HG03175 (cell line): Measurements from ENCODE around the gene ARHGAP1.

Source experiments
- ATAC-seq: cut with Tn5 transposase; IDR thresholded peaks from one replicate; pipeline ENCODE4 v1.9.1; 2021; ENCODE audit warnings: mild to moderate bottlenecking, moderate library complexity; ENCODE audit not compliant: unreplicated experiment

Gene ARHGAP1

DNA sequence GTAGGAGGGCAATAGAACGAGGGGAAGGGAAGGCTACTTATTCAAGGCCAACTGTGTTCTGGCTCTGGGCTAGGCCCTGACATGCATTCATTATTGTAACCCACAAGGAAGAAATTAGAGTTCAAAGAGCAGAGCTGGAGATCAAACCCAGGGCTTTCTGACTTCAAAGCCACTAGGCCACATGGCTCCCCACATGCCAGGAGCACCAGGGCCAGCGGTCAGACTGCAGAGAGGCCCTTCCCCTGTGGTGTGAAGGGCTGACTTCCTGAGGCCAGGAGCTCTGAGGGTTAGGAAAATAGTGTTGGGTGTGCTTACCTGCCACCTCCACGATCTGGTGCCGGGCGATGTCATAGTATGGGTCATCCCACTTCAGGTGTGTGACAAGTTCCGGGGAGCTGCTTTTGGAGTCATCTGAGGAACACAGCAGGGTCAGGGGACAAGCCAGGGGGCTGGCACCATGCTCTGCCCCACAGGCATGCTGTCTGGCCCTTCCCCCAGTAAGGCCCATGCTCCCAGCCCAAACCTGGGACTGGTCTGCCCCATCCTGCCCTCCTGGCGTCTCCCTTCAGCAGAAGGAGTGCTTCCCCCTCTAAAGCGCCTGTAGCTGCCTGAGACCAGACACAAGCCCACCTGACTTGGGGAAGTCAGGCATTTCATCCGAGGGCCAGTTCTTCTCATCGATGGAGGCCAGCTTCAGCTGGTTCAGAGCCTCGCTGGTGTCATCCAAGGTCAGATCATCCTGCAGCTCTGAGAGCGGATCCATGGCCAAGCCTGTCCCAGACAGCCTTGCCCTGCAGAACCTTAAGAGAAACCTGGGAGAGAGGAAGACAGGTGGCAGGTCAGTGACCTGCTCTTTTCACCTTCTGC, 4.8 kb downstream of the ARHGAP1 start:
- ATAC-seq, result no peak

DNA sequence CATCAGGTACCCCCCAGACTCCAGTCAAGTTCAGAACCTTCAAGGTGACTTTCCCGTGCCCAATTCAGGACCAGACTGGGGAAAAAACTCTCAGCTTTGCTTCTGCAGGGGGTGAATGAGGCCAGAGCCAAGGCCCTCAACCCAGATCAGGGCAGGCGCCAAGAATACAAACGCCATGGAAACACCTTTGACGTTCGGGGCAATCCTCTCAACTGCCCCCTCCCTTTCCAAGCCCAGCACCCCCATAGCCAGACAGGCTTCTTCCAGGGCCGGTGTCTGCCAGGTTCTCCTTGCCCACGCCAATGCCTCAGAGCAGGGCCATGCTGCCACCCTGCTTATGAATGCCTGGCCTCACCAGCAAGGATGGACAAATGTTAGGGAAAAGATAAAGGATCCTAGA, 5.8 kb downstream of the ARHGAP1 start:
- no peak for ATAC-seq

DNA sequence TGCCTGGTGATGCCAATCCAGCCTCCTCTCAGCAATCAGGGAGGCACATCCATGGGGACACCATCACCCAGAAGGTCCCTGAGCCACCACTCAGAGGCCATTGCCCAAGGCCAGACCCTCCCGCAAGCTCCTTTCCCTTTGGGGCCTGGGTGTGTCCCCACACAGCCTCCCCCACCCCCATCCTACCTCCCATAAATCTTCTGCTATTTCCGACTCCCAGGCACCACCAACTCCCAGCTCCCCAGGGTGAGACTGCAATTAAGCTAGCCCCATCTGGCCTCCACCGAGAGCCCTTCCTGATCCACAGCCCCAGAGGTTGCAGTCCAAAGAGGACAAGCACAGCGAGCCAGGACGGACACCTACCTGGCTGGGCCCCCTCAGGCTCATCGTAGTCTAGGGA, 6.3 kb downstream of the ARHGAP1 start:
- ATAC-seq, result no peak

DNA sequence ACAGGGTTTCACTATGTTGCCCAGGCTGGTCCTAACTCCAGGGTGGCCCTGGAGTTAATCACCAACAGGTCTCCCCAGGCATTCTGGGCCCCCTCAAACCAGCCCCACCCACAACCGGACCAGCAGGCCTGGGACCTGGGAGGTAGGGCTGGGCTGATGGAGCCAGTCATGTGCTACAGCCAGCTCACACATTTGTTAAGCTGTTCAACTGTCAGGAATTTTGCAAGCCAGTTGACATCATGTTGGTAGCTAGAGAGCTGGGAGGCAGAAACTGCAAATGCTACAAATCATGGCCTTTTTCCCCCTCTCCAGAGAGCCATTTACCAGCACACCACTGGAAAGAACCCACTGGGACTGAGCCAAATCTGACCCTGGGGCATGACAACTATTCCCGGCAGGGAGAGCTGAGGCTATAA, 6.8 kb downstream of the ARHGAP1 start:
- ATAC-seq, result no peak

DNA sequence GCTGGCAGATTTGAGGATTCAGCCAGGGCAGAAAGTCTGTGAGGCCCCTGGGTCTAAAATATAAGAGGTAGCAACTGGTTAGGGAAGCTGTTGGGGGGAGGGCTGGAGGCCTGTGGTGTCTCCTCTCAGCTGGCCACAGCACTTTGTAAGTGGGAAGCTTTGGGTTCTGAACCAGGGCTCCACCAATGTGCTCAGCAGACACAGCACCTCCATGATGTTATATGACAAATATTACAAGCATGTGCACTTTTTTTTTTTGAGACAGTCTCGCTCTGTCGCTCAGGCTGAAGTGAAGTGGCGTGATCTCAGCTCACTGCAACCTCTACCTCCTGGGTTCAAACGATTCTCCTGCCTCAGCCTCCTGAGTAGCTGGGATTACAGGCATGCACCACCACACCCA, 8.0 kb downstream of the ARHGAP1 start:
- ATAC-seq, result no peak

DNA sequence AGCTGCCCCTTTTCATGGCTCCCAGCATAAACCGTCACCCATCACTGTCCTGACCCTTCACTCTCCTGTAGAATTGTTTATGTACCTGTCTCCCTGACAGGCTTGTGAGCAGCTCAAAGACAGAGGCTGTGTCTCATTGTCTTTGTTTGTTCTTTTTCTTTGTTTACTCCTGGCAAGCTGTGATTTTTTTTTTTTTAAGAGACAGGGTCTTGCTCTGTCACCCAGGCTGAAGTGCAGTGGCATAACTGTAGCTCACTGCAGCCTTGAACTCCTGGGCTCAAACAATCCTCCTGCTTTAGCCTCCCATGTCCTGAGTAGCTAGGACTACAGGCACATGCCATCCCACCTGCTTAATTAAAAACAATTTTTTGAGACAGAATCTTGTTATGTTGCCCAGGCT, 9.7 kb downstream of the ARHGAP1 start:
- no peak for ATAC-seq

DNA sequence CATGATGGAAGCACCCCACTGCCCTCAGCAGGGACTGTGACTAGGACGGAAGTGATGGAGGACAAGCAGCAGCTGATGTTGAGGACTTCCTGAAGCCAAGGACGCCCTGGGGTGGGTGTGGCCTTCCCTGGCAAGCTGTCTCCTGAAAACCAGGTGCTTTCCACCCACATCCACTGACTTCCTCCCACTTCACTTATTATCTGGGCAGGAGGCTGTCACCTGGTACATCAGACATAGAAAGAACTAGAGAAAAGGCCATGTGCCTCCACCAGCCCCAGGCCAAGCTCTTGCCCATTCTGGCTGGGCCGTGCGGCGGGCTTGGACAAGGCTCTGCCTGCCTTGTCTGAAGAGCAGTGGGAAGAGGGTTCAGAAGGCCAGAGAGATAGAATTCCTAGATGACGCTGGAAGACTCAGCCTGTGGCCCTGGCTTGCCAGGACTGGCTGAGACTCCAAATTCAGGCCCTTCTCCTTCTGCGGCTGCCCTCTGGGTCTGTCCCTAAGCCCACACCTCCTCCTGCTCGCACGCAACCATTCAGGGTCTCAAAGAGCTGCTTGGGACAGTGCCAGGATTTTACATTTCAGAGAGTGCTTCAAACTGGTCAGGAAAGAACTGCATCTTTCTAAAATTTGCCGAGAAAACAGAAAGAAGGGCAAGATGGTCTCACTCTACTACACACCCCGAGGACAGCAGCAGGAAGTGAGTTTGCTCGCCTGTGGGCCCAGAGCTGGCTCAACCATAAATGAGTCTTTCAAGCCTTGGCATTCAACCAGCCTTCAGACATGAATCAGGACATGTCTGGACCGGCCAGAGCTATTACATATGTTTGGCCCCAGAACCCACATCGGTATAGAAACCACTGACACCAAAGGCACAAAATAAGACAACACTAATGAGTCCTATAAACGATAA, 13.3 kb downstream of the ARHGAP1 start:
- ATAC-seq, result no peak

DNA sequence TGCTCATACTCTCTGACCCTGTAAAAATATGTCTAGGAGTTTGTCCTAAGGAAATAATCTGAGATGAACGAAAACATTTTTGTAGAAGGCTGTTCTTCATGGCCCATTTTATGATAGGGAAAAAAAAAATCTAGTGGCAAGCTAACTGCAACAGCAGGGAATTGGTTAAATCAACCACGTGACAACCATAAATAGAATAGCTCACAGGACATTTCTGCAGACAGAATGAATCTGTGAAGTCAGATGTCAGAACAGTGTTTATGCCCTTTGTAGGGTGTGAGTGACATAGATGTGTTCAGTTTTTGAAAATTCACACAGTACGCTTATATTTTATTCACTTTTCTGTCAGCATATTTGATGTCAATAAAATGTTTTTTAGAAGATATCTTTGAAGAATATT, 16.1 kb downstream of the ARHGAP1 start:
- ATAC-seq, result no peak

DNA sequence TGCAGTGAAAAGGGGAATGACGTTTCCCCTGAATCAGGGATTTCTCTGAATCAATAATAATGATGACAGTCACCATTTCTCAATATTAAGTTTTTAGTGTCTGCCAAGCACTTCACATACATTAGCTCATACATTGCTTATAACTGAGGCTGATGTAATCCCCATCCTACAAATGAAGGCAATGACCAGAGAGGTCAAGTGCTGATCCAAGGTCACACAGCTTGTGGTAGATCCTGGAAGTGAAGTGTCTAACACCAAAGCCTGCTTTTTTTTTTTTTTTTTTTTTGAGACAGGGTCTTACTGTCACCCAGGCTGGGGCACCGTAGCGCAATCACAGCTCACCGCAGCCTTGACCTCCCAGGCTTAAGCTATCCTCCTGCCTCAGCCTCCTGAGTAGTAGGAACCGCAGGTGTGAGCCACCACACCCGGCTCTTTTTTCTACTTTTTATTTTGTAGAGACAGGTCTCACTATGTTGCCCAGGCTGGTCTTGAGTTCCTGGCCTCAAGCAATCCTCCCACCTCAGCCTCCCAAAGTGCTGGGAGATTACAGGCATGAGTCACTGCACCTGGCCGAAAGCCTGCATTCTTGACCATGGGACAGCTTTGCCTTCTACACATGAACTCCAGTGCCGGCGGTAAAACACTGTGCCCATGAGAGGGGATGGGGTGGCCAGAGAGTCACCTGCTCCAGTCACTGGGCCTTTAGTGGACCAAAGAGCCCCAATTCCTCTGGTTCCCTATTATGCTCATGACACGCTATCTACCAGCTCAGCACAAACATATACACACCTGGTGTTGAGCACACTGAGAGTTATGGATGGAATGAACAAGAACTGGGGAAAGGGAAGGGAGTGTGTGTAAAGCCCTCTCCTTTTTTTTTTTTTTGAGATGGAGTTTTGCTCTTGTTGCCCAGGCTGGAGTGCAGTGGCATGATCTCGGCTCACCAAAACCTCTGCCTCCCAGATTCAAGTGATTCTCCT, 17.4 kb downstream of the ARHGAP1 start:
- ATAC-seq, result no peak

DNA sequence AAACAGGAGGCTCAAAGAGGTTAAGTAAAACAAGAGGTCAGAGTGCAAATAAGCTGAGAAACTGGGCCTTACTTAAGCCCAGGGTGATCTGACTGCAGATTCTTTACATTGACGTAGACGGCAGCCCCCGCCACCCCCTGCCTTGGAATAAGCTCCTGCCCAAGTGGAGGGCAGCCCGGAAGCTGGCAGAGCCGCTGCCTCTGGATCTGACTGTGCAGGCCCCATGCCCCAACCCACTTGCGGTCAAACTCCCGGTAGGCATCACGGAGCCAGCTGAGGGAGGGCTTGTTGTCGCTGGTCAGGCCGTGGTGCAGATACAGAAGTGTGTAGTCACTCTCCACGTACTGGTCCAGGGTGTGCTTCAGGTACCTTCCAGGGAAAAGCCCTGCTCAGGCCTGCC, 18.6 kb downstream of the ARHGAP1 start:
- no peak for ATAC-seq

DNA sequence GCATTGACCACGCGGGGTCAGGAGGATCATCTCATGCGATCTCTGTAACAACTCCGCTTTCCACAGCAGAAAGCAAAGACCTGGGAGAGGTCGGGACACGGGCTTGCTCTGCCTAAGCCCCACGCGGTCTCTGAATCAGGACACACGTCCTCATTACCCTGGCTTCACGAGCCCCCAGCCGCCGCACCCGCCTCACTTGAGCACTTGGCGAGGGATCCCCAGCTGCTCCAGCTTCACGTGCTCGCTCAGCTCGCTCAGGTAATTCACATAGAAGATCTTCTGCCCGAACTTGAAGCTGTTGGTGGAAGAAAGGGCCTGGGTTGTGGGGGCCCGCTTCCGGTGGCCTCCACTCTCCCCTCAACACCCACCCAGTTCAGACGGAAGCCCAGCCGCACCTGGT, 19.6 kb downstream of the ARHGAP1 start:
- no peak for ATAC-seq

DNA sequence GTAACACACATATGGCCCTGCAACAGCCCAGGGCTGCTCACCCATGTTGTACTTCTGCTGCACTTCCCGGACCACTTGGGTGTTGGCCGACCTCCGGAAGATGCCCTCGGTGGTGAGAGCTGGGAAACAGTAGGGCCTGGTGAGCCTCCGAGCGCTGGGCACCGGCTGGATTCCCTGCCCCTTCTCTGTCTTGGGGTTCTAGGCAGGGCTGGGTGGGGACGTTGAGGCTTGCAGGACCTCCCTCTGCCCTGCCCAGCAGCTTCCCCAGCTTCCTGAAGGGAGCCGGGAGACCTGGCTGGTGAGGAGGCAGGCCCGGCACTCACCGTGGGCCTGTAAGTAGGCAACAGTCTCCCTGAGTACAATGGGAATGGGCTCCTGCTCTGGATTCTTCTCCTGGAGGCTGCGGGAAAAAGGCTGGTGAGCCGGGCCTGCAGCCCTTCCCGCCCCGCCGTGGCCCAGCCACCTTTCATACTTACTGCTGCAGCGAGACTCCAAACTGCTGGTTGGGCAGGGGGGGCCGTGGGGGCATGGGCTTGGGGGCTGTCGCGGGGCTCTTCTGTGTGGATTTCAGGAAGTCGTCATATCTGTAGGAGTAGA, 20.2 kb downstream of the ARHGAP1 start:
- ATAC-seq, result no peak

DNA sequence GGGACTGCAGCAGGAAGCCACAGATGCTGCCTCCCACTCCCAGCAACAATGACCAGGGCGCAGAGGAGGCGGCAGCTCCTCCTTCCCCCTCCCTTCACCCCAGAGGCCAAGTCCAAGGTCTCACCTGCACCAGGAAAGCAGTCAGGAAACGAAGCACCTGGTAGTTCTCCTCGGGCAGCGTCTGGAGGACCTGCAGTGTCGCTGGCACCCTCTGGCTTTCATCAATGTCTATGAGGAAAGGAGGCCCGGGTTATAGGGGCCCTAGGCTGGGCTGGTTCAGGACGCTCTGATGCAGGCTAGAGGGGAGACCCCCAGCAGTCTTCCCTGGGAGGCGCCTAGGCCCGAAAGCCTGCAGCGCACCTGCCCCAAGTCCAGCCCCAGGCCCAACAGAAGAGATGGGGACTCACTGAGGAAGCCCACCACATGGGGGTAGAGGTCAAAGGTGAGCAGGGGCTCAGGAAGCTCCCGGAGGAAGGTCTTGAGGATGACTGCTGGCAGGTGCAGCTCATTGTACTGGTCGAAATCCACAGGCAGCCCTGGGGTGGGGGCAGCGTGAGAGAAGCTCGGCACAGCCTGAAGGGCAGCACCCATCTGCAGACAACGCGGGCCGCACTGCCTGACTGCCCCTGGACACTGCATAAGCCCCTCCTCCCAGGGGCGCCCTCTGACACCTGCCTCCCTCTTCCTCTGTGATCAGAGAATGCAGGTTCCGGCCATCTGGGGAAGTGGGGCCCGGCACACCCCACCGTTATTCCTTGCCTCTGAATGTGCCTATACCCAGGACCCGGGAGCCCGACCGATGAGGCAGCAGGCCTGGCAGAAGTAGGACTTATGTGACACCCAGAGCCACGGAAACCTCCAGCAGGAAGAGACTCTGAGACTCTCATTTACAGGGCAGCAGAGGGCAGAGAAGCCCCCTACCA, 20.9 kb downstream of the ARHGAP1 start:
- no peak for ATAC-seq

DNA sequence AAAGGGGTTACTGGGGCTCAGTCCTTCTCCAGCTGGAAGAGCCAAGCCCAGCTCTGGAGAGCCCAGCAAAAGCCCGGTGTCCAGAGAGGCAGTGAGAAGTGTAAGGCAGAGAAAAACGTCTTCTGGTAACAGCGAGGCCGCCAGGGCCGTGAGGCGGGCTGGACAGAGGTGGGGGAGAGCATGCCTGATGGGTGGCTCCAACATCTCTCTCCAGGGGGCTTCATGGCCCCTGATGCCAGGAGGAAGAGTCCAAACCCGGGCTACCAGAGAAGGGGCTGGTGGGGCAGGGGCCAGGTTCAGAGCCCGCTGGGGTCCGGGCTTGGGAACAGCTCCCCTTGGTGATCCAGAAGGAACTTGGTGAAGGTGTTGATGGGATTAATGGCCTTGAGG, 21.7 kb downstream of the ARHGAP1 start:
- no peak for ATAC-seq

DNA sequence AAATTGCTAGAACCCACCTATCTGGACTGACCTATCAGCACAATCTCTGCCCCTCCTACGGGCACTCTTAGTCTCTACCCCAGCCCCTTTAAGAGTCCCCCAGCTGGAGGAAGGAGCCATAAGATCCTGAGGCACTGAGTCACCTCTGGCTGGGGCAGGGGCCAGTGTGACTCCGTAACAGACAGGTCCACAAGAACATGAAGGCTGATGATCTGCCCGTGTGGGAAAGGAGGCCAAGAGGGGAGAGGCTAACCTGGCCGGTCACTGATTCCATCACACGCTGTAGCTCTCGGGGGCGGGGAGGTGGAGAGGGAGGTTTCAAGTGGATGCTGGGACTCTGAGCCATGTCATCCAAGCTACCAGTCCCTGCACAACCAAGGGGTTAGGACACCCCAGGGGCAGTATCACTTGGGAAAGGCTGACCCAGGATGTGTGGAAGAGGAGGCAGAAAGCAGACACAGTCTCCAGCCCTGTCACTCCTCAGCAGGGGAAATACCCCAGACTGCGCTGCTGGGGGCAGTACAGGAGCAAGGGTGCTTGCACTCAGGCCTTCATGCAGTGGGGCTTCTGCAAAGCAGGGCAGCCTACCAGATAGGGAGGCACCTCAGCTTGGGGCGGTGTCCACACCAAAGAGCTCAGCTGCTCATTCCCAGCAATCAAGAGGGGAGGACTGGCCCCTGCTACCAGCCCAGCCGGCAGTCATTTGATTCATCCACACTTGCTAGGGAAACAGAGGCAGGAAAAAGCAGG, 22.3 kb downstream of the ARHGAP1 start:
- no peak for ATAC-seq

DNA sequence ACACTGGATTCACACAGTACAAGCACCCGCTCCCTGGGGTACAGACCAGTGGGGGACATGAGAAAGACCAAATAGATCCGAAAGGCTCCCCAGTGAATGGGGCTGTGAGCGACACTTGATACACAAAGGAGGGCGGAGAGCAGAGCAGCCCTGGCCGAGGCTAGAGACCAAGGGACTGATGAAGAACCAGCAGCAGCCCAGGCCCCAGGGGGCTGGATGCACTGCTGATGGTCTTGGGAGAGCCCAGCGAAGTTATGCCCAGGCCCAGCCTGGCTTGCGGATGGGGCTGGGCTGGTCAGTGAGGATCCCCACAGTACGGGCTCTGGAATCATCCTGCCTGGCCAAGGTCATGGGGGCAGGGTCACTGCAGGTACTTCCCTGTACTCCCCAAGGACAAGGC, 23.2 kb downstream of the ARHGAP1 start:
- no peak for ATAC-seq

DNA sequence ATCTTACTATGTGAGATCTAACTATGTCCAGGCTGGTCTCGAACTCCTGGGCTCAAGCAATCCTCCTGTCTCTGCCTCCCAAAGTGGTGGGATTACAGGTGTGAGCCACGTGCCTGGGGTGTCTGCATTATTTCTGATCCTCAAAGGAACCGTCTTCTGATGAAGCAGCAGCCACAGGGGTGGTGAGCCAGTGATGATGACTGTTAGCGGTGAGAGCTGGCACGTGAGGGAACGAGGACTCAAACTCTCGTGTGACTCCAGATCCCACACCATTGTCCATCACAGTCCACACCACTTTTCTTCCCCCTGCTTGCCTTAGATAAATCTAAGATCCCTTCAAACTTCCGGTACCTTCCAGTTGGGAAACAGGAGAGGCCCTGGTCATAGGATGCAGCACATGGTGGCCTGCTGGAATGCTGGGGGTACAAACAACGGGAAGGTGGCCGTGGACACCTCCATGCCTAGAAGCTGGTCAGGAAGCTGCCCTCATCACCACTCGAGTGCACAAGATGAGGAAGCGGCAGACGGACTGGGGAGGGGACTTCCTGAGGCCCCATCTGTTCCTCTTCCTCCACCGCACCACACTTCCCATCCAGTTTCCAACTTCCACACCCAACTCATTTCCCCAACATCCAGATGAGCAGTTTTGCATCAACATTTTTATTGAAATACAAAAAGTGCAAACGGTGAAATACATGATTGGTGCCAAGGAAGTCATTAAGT, 23.8 kb downstream of the ARHGAP1 start:
- no peak for ATAC-seq

DNA sequence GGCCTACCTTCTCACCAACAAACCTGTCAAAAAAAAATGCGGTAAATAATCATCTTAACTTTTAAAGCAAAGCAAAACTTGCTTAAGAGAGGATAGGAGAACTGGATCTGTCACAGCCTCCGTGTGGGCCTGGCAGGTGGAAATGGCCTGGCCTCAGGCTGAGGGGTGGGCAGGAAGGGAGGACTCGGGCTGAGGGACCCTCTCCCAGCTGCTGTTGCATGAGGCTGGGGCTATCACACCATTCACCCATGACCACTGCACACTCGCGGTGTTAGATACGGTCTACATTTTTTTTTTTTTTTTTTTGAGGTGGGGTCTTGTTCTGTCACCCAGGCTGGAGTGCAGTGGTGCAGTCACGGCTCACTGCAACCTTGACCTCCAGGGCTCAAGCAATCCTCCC, 24.5 kb downstream of the ARHGAP1 start:
- no peak for ATAC-seq
